Activated T-helper 1 cell treated with Interleukin-2 at 50 U/mL for 16 hours (primary cell): ENCODE data around the gene ERAS.
"Not testable (repeated sequence)": the region's sequence is repeated elsewhere in the genome, so short reads cannot be mapped to it uniquely, and the experiment has no call there.

Source experiments
- DNase-seq: peaks from one replicate; pipeline ENCODE4 v3.0.0-alpha.2; 2020; ENCODE audit warnings: low read depth

Gene ERAS

GRCh38 chrX:48833542-48834138 is 7.3 kb downstream of the ERAS start:
- no peak for DNase-seq

GRCh38 chrX:48834383-48834709 is 8.0 kb downstream of the ERAS start:
- DNase-seq, result no peak

- DNase-seq, result no peak
These were observed 9.4 kb downstream of the ERAS start, which contains the start of gene PCSK1N for GRCh38 chrX:48835524-48836329. TSS of gene PCSK1N (minus strand) at chrX:48835610. CDS start at chrX:48835532, 78 bp downstream.

GRCh38 chrX:48839686-48840085 is 13.4 kb downstream of the ERAS start:
- DNase-seq, result no peak

GRCh38 chrX:48848847-48849246 is 22.5 kb downstream of the ERAS start:
- no peak for DNase-seq

GRCh38 chrX:48852857-48853256 is 26.5 kb downstream of the ERAS start:
- DNase-seq, result no peak

GRCh38 chrX:48853494-48853893 is 27.2 kb downstream of the ERAS start:
- not testable (repeated sequence) for DNase-seq

- not testable (repeated sequence) for DNase-seq
These were observed 27.9 kb downstream of the ERAS start for GRCh38 chrX:48854121-48854804.

- no peak for DNase-seq
These were observed 28.6 kb downstream of the ERAS start for GRCh38 chrX:48854898-48855297.

- DNase-seq, result no peak
These were observed 37.9 kb downstream of the ERAS start for GRCh38 chrX:48864210-48864609.

- not testable (repeated sequence) for DNase-seq
These were observed 45.7 kb downstream of the ERAS start for GRCh38 chrX:48872017-48872416.

GRCh38 chrX:48876944-48877343 is 50.6 kb downstream of the ERAS start:
- not testable (repeated sequence) for DNase-seq
